K562 (cell line): ENCODE measurements around the gene TBX10. TPM values are rescaled to one million over a fixed set of nuclear protein-coding genes. Genes with fewer than 3 reads are reported as not detected.
A peak's percentile ranks its signal among the peaks of the same experiment; 100 is the strongest.

Experiments
- ATAC-seq: fragments of 200-7000 bp; cut with Tn5 transposase; 3 replicates; pipeline ENCODE4 v1.9.1; 2020; ENCODE audit warnings: moderate library complexity
- BruUV-seq: library from RNA; stranded (reverse); fragments of 400-500 nt; replicated peaks from 2 replicates; lab custom pipeline; 2021; lab: Mats Ljungman, UMichigan
- CTCF ChIA-PET: fragments of 300-600 bp; formaldehyde crosslinking; extraction: SDS; loops from one replicate; lab custom pipeline; 2021; ENCODE audit warnings: low intra/inter-chr PET ratio; lab: Yijun Ruan, JAX
- POLR2A ChIA-PET: fragments of 300-600, 350-650 bp; sonication (Branson Sonifier 250); formaldehyde crosslinking; extraction: SDS; loops from one replicate; lab custom pipeline; 2021; ENCODE audit warnings: antibody characterized with exemption, inconsistent platforms; lab: Yijun Ruan, JAX
- DNase-seq, 4 experiments: peaks; one replicate each; pipeline versions ENCODE4 v3.0.0 to v3.0.0-alpha.2; 2011 to 2018; ENCODE audit warnings: low spot score in 3 of 4, mixed read lengths in 3 of 4; ENCODE audit errors: extremely low read depth in 1 of 4
- FAIRE-seq: peaks from 2 replicates; lab custom pipeline; 2011; peaks lifted over from hg19 to GRCh38; lab: Jason Lieb, UNC
- H2AFZ ChIP-seq: 2 replicates; pipeline ENCODE4 v1.6.0; 2011; ENCODE audit warnings: low read depth, low read length, control low read depth, inconsistent platforms
- H3K27ac ChIP-seq: fragments of 200-600 bp; 3 replicates; pipeline ENCODE4 v1.8.0; 2011; ENCODE audit warnings: low read depth, mild to moderate bottlenecking, control low read depth, inconsistent platforms, low read length, moderate library complexity, mixed read lengths; ENCODE audit errors: extremely low read depth
- H3K27me3 ChIP-seq, 2 experiments: fragments of 300-600 bp in 1 of 2; 2 replicates in 1 of 2; 3 replicates in 1 of 2; pipeline versions ENCODE4 v1.6.0 to v1.8.0; 2011; ENCODE audit warnings: inconsistent platforms in 2 of 2, low read length in 2 of 2, mild to moderate bottlenecking in 1 of 2, mixed read lengths in 1 of 2, moderate library complexity in 1 of 2; ENCODE audit not compliant: control insufficient read depth in 2 of 2, insufficient read depth in 2 of 2
- H3K36me3 ChIP-seq: fragments of 300-600 bp; 3 replicates; pipeline ENCODE4 v1.8.0; 2011; ENCODE audit warnings: mild to moderate bottlenecking, low read length, inconsistent platforms; ENCODE audit not compliant: control insufficient read depth, insufficient read depth
- H3K4me1 ChIP-seq, 2 experiments: fragments of 200-600 bp in 1 of 2; replicated peaks in 1 of 2; 2 replicates in 1 of 2; 3 replicates in 1 of 2; pipeline versions ENCODE4 v1.5.1 to v1.8.0; 2011; ENCODE audit warnings: inconsistent platforms in 2 of 2, low read length in 2 of 2, mild to moderate bottlenecking in 1 of 2, mixed read lengths in 1 of 2, moderate library complexity in 1 of 2; ENCODE audit not compliant: control insufficient read depth in 2 of 2, insufficient read depth in 2 of 2
- H3K4me2 ChIP-seq: 2 replicates; pipeline ENCODE4 v1.6.1; 2011; ENCODE audit warnings: low read length, control low read depth, inconsistent platforms, mixed read lengths; ENCODE audit not compliant: insufficient read depth
- H3K4me3 ChIP-seq: fragments of 200-600 bp; sonication (generic), shearing (Covaris generic); 2 replicates; pipeline ENCODE4 v1.5.1; 2016; ENCODE audit warnings: control low read depth, inconsistent platforms
- H3K79me2 ChIP-seq: fragments of 200-600 bp; 3 replicates; pipeline ENCODE4 v1.8.0; 2011; ENCODE audit warnings: low read length, inconsistent platforms; ENCODE audit not compliant: control insufficient read depth, insufficient read depth
- H3K9ac ChIP-seq, 2 experiments: 2 replicates each; pipeline versions ENCODE4 v1.6.0 to v1.6.1; 2011; ENCODE audit warnings: low read depth in 2 of 2, low read length in 2 of 2, control low read depth in 1 of 2, inconsistent platforms in 1 of 2, mild to moderate bottlenecking in 1 of 2, mixed read lengths in 1 of 2; ENCODE audit not compliant: insufficient read depth in 1 of 2
- H3K9me1 ChIP-seq: one replicate; pipeline ENCODE4 v1.6.0; 2011; ENCODE audit warnings: inconsistent platforms, mild to moderate bottlenecking, low read length, moderate library complexity; ENCODE audit not compliant: control insufficient read depth, insufficient read depth
- H3K9me3 ChIP-seq: replicated peaks from 2 replicates; pipeline ENCODE4 v1.5.1; 2011; ENCODE audit warnings: low read depth, low read length, inconsistent platforms; ENCODE audit not compliant: control insufficient read depth, insufficient read depth
- H4K20me1 ChIP-seq: replicated peaks from 2 replicates; pipeline ENCODE4 v1.6.1; 2011; ENCODE audit warnings: low read length, inconsistent platforms, mixed read lengths; ENCODE audit not compliant: control insufficient read depth, insufficient read depth
- CBFA2T2 ChIP-seq: fragments of 450-650 bp; conservative IDR thresholded peaks from 2 replicates; pipeline ENCODE4 v1.6.1; 2017; ENCODE audit warnings: mild to moderate bottlenecking
- CBX3 ChIP-seq, 2 experiments: IDR thresholded peaks; 1 replicate in 1 of 2; 2 replicates in 1 of 2; pipeline ENCODE4 v1.6.1; 2012; ENCODE audit warnings: inconsistent platforms in 2 of 2, low read length in 2 of 2, borderline replicate concordance in 1 of 2, control low read depth in 1 of 2
- FOXM1 ChIP-seq, 2 experiments: fragments of 450-650 bp in 1 of 2; sonication (generic) in 1 of 2; formaldehyde crosslinking in 1 of 2; IDR thresholded peaks; 2 replicates each; pipeline versions ENCODE4 v1.6.1 to v1.9.0; 2017 to 2022; ENCODE audit warnings: low read depth in 2 of 2, mild to moderate bottlenecking in 2 of 2, missing genetic modification reagents in 1 of 2, moderate library complexity in 1 of 2
- ILF3 ChIP-seq: fragments of 450-650 bp; IDR thresholded peaks from 2 replicates; pipeline ENCODE4 v1.6.1; 2018; ENCODE audit warnings: antibody characterized with exemption, mild to moderate bottlenecking, moderate library complexity, borderline replicate concordance
- MYC ChIP-seq, 2 experiments: fragments of 250-450 bp in 1 of 2; sonication (Bioruptor Pico) in 1 of 2; IDR thresholded peaks; 2 replicates each; pipeline versions ENCODE4 v1.5.1 to v1.6.1; 2012 to 2021; ENCODE audit warnings: low read depth in 2 of 2, borderline replicate concordance in 1 of 2, improper control_type of control experiment in 1 of 2, low read length in 1 of 2, mild to moderate bottlenecking in 1 of 2, moderate library complexity in 1 of 2
- OTX1 ChIP-seq: fragments of 450-650 bp; formaldehyde crosslinking; IDR thresholded peaks from 2 replicates; pipeline ENCODE4 v1.4.0; 2022; ENCODE audit warnings: mild to moderate bottlenecking
- WGBS: fragments of 100-300 bp; shearing (Covaris generic); methylation state at CpG from one replicate; pipeline ENCODE4 v1.1.6; 2016; ENCODE audit warnings: low coverage, mixed read lengths; ENCODE audit not compliant: insufficient coverage; ENCODE audit errors: missing lambda C conversion rate; 5-methylcytosine and 5-hydroxymethylcytosine counted together
- in situ Hi-C: fragments of 300-500 bp; cut with MboI; formaldehyde crosslinking; loops from 4 replicates; pipeline ENCODE4 v1.15.0; 2018; ENCODE audit warnings: inconsistent platforms, mixed read lengths
- intact Hi-C: fragments of 100-400 bp; cut with micrococcal nuclease; formaldehyde crosslinking; loops from 2 replicates; pipeline ENCODE4 v1.14.2; 2022
- polyA plus RNA-seq, 8 experiments: library from polyadenylated mRNA; depleted of rRNA in 4 of 8; stranded (reverse) in 5 of 8; unstranded in 3 of 8; fragments of >200 nt; fragmentation: Nextera tagmentation in 2 of 8; fragmentation: Illumina TruSeq in 1 of 8; extraction: Ambion mirVana in 2 of 8; extraction: Trizol in 1 of 8; gene quantifications; 2 replicates each; pipeline versions ENCODE4 v1.2.1 to v1.2.3, GENCODE V29; 2011 to 2014; ENCODE audit warnings: inconsistent platforms in 1 of 8, missing spikeins in 1 of 8
- total RNA-seq, 7 experiments: library from RNA; depleted of rRNA in 6 of 7; stranded (reverse); fragments of >200 nt in 6 of 7; fragmentation: Illumina TruSeq in 2 of 7; extraction: Trizol in 2 of 7; gene quantifications; 2 replicates each; pipeline versions ENCODE4 v1.2.1 to v1.2.3, GENCODE V29; 2011 to 2021; ENCODE audit warnings: low replicate concordance in 1 of 7

Gene TBX10
- total and polyA plus RNA-seq, 9 of the 15 experiments (the other 6 are each of a cell fraction or from before 2014, with no cell fraction given), result not detected

- no peaks in the 10 kb centered on the region for H3K9me1 ChIP-seq
- no peaks in the 10 kb centered on the region for H3K27me3 ChIP-seq
- DNase-seq (no peak), FAIRE-seq (no peak)
- in situ Hi-C loops, result no loop called here
- H2AFZ ChIP-seq, result no peak overlapping the region
- peak overlapping the region in 1 of 2 experiments; percentile 70; a peak in 2 of 4 replicates for H3K9ac ChIP-seq
- H3K4me2 ChIP-seq, result no peak overlapping the region
- 92% methylated on average over 2 of the region's 2 CpGs for WGBS
- peaks cover 10 to 72% of the 10 kb centered on the region in 2 experiments for H3K4me1 ChIP-seq
- no TSS peak for BruUV-seq
- H3K4me3 ChIP-seq, result no peak overlapping the region
- H3K27ac ChIP-seq, result no peak overlapping the region
- no peaks in the 10 kb centered on the region for H3K9me3 ChIP-seq
- H3K79me2 ChIP-seq, result no peaks in the 10 kb centered on the region
- no peak for TF ChIP-seq CBFA2T2
- no peak for TF ChIP-seq CBX3 (IDR thresholded peaks at IDR 0.05; ENCODE audit: borderline replicate concordance in 1 of 2, low read length in 2 of 2)
- no peak for TF ChIP-seq MYC (IDR thresholded peaks at IDR 0.05; ENCODE audit: low read depth, low read length)
- TF ChIP-seq MYC (CRISPR knock-in tag; IDR thresholded peaks at IDR 0.05; ENCODE audit: borderline replicate concordance, low read depth), result no peak
- no peak for TF ChIP-seq FOXM1 (IDR thresholded peaks at IDR 0.05; ENCODE audit: low read depth)
- TF ChIP-seq FOXM1 (CRISPR knock-in tag; IDR thresholded peaks at IDR 0.05; ENCODE audit: low read depth), result no peak
- no peak for TF ChIP-seq ILF3
- no peak for TF ChIP-seq OTX1 (CRISPR knock-in tag)
- TF ChIP-seq, all 486 proteins: peak for 0
- Histone ChIP-seq H4K20me1 (no peaks in the 10 kb centered on the region), H3K36me3 (peaks cover 15% of the 10 kb centered on the region; the same call in 1 of the 3 replicates)
- no peak for ATAC-seq
- ChIA-PET CTCF (no interaction called here), POLR2A (interaction anchor here (0.6 to 1.1 kb wide), 4 partner anchors 20 to 45 kb away, joined by 3 to 4 read pairs (median 3); no protein-coding TSS in a partner anchor)
- intact Hi-C loops, result loop anchor here (5.0 kb wide), 1 partner anchor 65 kb away; no protein-coding TSS in a partner anchor
Observed at GRCh38 chr11:67631853-67632174, 7.7 kb downstream of the TBX10 start.
